ENCODE data around the gene GLUD1.

Gene GLUD1

DNA sequence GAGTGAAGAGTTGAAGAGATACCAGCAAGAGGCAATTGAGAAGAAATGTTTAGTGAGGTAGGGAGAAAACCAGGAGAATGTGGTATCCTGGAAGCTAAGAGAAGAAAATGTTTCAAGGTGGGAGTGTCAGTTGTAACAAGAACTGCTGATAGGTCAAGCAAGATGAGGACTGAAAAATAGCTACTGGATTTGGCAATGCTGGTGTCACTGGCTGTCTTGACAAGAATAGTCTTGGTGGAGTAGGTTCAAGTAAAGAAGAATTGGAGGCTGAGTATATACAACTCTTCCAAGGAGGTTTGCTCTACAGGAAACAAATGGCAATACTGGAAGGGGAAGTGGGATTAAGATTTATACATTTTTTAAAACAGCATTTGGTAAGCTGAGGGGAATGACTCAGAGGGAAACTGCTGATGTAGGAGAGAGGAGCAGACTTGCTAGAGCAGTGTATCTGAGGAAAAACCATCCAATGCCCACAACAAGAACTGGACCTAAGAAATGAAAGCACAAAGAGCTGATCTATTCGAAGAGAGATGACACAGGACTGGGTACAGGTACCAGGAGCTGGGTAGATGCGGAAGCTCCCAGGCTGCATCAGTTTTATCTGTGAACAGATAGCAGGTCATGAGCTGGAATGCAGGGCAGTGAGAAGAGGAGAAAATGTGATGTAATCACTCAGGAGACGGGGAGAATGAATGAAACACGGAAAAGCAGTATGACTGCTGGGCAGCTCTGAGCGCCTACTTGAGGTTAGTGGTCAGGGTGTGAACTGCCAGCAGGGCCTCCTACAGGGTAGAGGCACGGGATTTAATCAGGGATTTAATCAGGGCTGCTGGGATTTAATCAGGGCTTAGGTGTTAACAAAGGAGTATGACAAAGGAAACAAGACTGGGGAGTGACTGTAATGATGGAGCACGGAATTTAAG, 40.0 kb downstream of the GLUD1 start:
- no peak for TF ChIP-seq TAF1 (IDR thresholded peaks at IDR 0.05; ENCODE audit: low read depth)
- TF ChIP-seq FOXM1 (IDR thresholded peaks at IDR 0.05; ENCODE audit: borderline replicate concordance, low read depth): no peak
- no peak for TF ChIP-seq TCF12 (IDR thresholded peaks at IDR 0.05; ENCODE audit: low read depth)
- TF ChIP-seq NFIC (IDR thresholded peaks at IDR 0.05): no peak
- no peak for TF ChIP-seq TEAD4 (IDR thresholded peaks at IDR 0.05)
- TF ChIP-seq CREB1 (IDR thresholded peaks at IDR 0.05; ENCODE audit: low read depth): no peak
- TF ChIP-seq EGR1 (IDR thresholded peaks at IDR 0.05): no peak
- TF ChIP-seq YY1 (IDR thresholded peaks at IDR 0.05; ENCODE audit: low read depth): no peak
- no peak for TF ChIP-seq RAD21 (IDR thresholded peaks at IDR 0.05; ENCODE audit: low read depth)
- TF ChIP-seq, protein P1, sequence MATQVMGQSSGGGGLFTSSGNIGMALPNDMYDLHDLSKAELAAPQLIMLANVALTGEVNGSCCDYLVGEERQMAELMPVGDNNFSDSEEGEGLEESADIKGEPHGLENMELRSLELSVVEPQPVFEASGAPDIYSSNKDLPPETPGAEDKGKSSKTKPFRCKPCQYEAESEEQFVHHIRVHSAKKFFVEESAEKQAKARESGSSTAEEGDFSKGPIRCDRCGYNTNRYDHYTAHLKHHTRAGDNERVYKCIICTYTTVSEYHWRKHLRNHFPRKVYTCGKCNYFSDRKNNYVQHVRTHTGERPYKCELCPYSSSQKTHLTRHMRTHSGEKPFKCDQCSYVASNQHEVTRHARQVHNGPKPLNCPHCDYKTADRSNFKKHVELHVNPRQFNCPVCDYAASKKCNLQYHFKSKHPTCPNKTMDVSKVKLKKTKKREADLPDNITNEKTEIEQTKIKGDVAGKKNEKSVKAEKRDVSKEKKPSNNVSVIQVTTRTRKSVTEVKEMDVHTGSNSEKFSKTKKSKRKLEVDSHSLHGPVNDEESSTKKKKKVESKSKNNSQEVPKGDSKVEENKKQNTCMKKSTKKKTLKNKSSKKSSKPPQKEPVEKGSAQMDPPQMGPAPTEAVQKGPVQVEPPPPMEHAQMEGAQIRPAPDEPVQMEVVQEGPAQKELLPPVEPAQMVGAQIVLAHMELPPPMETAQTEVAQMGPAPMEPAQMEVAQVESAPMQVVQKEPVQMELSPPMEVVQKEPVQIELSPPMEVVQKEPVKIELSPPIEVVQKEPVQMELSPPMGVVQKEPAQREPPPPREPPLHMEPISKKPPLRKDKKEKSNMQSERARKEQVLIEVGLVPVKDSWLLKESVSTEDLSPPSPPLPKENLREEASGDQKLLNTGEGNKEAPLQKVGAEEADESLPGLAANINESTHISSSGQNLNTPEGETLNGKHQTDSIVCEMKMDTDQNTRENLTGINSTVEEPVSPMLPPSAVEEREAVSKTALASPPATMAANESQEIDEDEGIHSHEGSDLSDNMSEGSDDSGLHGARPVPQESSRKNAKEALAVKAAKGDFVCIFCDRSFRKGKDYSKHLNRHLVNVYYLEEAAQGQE (IDR thresholded peaks at IDR 0.05; ENCODE audit: low read depth): no peak
- TF ChIP-seq EP300 (IDR thresholded peaks at IDR 0.05; ENCODE audit: borderline replicate concordance): no peak
- TF ChIP-seq CEBPB (IDR thresholded peaks at IDR 0.05): no peak
- TF ChIP-seq ZBTB7A (IDR thresholded peaks at IDR 0.05; ENCODE audit: low read depth): no peak
- TF ChIP-seq, protein P2, sequence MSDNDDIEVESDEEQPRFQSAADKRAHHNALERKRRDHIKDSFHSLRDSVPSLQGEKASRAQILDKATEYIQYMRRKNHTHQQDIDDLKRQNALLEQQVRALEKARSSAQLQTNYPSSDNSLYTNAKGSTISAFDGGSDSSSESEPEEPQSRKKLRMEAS (IDR thresholded peaks at IDR 0.05): no peak

DNA sequence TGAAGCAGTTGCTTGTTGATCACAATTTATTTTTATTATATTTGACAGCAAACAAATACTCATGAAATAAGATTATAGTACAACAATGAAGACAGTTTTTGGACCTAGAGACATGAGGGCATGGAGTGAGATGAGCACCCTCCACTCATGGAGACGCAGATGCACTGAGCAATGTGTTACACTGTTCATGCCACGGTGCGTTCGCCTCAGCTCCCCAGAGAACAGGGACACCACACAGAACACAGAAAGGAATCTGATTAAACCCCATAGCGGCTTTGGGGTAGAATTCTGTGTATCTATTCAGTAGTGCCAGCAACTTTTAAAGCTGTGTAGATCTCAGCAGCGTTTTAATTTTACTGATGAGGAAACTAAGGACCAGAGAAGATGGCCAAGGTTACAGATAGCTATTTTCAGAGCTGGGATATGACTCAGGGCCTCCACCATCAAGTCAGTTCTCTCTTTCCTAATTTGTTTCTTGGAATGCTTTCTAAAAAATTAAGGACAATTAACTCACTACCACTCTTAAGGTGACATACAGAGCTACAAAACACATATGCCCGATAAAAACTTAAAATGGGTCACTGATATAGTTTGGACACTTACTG, 41.0 kb downstream of the GLUD1 start:
- TF ChIP-seq NFIC (IDR thresholded peaks at IDR 0.05) (no peak), TCF12 (IDR thresholded peaks at IDR 0.05; ENCODE audit: low read depth) (no peak), ZBTB7A (IDR thresholded peaks at IDR 0.05; ENCODE audit: low read depth) (no peak), EGR1 (IDR thresholded peaks at IDR 0.05) (no peak), TAF1 (IDR thresholded peaks at IDR 0.05; ENCODE audit: low read depth) (no peak), TEAD4 (IDR thresholded peaks at IDR 0.05) (no peak)
- TF ChIP-seq, protein P2 (IDR thresholded peaks at IDR 0.05): no peak
- TF ChIP-seq, protein P1 (IDR thresholded peaks at IDR 0.05; ENCODE audit: low read depth): no peak
- TF ChIP-seq, protein P3, sequence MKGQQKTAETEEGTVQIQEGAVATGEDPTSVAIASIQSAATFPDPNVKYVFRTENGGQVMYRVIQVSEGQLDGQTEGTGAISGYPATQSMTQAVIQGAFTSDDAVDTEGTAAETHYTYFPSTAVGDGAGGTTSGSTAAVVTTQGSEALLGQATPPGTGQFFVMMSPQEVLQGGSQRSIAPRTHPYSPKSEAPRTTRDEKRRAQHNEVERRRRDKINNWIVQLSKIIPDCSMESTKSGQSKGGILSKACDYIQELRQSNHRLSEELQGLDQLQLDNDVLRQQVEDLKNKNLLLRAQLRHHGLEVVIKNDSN (IDR thresholded peaks at IDR 0.05): no peak

DNA sequence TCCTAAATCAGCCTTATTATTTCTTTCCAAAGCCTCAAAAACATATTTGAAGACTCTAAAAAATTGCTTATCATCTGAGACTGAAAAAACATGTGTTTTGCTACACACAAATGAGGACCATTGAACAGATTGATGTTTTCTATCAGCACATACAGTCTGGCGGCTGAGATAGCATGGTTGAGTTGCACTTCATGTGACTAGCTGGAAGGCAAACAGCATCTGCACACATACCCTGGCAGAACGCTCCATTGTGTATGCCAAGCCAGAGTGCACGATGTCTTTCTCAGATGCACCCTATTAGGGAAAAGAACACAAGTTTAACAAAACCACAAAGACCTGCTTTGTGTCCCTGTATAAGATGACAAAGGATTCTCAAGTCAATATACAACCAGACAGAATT, 41.5 kb downstream of the GLUD1 start:
- no peak for TF ChIP-seq TCF12 (IDR thresholded peaks at IDR 0.05; ENCODE audit: low read depth)

DNA sequence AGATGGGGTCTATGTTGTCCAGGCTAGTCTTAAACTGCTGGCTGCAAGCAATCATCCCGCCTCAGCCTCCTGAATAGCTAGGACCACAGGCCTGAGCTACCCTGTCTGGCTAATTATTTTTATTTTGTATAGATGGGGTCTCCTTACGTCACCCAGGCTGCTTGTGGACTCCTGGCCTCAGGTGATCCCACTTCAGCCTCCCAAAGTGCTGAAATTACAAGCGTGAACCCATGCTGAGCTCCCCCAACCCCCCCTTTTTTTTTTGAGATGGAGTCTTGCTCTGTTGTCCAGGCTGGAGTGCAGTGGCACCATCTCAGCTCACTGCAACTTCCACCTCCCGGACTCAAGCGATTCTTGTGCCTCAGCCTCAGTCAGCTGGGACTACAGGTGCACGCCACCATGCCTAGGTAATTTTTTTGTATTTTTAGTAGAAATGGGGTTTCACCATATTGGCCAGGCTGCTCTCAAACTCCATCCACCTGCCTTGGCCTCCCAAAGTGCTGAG, 49.2 kb downstream of the GLUD1 start:
- TF ChIP-seq TAF1 (IDR thresholded peaks at IDR 0.05; ENCODE audit: low read depth) (no peak), RAD21 (IDR thresholded peaks at IDR 0.05; ENCODE audit: low read depth) (no peak), CEBPB (IDR thresholded peaks at IDR 0.05) (no peak), EGR1 (IDR thresholded peaks at IDR 0.05) (no peak), ZBTB7A (IDR thresholded peaks at IDR 0.05; ENCODE audit: low read depth) (no peak), FOXM1 (IDR thresholded peaks at IDR 0.05; ENCODE audit: borderline replicate concordance, low read depth) (no peak), TEAD4 (IDR thresholded peaks at IDR 0.05) (no peak), YY1 (IDR thresholded peaks at IDR 0.05; ENCODE audit: low read depth) (no peak), EP300 (IDR thresholded peaks at IDR 0.05; ENCODE audit: borderline replicate concordance) (no peak), CREB1 (IDR thresholded peaks at IDR 0.05; ENCODE audit: low read depth) (no peak)
- TF ChIP-seq, protein P3 (IDR thresholded peaks at IDR 0.05): no peak
- TF ChIP-seq, protein P1 (IDR thresholded peaks at IDR 0.05; ENCODE audit: low read depth): no peak

Data from Ishikawa (cell line).